GM23248 (cell line): ENCODE measurements around the gene ROS1. TPM values are rescaled to one million over a fixed set of nuclear protein-coding genes. Genes with fewer than 3 reads are reported as not detected.
A peak's percentile ranks its signal among the peaks of the same experiment; 100 is the strongest.

ENCODE experiments used
- DNase-seq: peaks from one replicate; pipeline ENCODE4 v3.0.0-alpha.2; 2015
- H2AFZ ChIP-seq: fragments of 200-600 bp; sonication (generic); 2 replicates; pipeline ENCODE4 v1.6.1; 2016; ENCODE audit warnings: antibody characterized with exemption
- H3F3A ChIP-seq: fragments of 200-600 bp; sonication (generic); 2 replicates; pipeline ENCODE4 v1.6.1; 2016; ENCODE audit warnings: mild to moderate bottlenecking, antibody characterized with exemption, mixed run types; ENCODE audit not compliant: insufficient read depth
- H3K27ac ChIP-seq: fragments of 200-600 bp; sonication (generic); 2 replicates; pipeline ENCODE4 v1.5.1; 2016; ENCODE audit warnings: mild to moderate bottlenecking
- H3K27me3 ChIP-seq: fragments of 200-600 bp; sonication (generic); replicated peaks from 2 replicates; pipeline ENCODE4 v1.6.1; 2016; ENCODE audit warnings: mild to moderate bottlenecking; ENCODE audit not compliant: insufficient read depth
- H3K36me3 ChIP-seq: fragments of 200-600 bp; sonication (generic); 2 replicates; pipeline ENCODE4 v1.6.1; 2016; ENCODE audit warnings: low read depth, mild to moderate bottlenecking
- H3K4me1 ChIP-seq: fragments of 200-600 bp; sonication (generic); 2 replicates; pipeline ENCODE4 v1.6.1; 2016; ENCODE audit warnings: mild to moderate bottlenecking; ENCODE audit not compliant: insufficient read depth
- H3K4me2 ChIP-seq: fragments of 200-600 bp; sonication (generic); one replicate; pipeline ENCODE4 v1.6.1; 2016; ENCODE audit warnings: mild to moderate bottlenecking; ENCODE audit not compliant: unreplicated experiment
- H3K4me3 ChIP-seq: fragments of 200-600 bp; sonication (generic); 2 replicates; pipeline ENCODE4 v1.5.1; 2016; ENCODE audit warnings: mild to moderate bottlenecking
- H3K79me2 ChIP-seq: fragments of 200-600 bp; sonication (generic); 2 replicates; pipeline ENCODE4 v1.6.1; 2016; ENCODE audit warnings: mild to moderate bottlenecking; ENCODE audit not compliant: insufficient read depth
- H3K9ac ChIP-seq: fragments of 200-600 bp; sonication (generic); 2 replicates; pipeline ENCODE4 v1.6.1; 2016; ENCODE audit warnings: mild to moderate bottlenecking
- H3K9me2 ChIP-seq: fragments of 200-600 bp; sonication (generic); 2 replicates; pipeline ENCODE4 v1.6.1; 2016; ENCODE audit warnings: mixed run types, mild to moderate bottlenecking, moderate library complexity; ENCODE audit not compliant: insufficient read depth
- H3K9me3 ChIP-seq: fragments of 200-600 bp; sonication (generic); one replicate; pipeline ENCODE4 v1.6.1; 2017; ENCODE audit warnings: low read depth
- H4K20me1 ChIP-seq: fragments of 200-600 bp; sonication (generic); 2 replicates; pipeline ENCODE4 v1.6.0; 2016; ENCODE audit not compliant: insufficient read depth
- EZH2 ChIP-seq: fragments of 200-600 bp; sonication (generic); IDR thresholded peaks from 2 replicates; pipeline ENCODE4 v1.6.1; 2018; ENCODE audit warnings: antibody characterized with exemption, mild to moderate bottlenecking; ENCODE audit not compliant: insufficient read depth, poor library complexity, severe bottlenecking
- EZH2phosphoT487 ChIP-seq: fragments of 200-600 bp; sonication (generic); IDR thresholded peaks from 2 replicates; pipeline ENCODE4 v1.6.1; 2018; ENCODE audit warnings: antibody characterized with exemption, moderate library complexity, mild to moderate bottlenecking, low read depth; ENCODE audit not compliant: insufficient read depth
- WGBS, 2 experiments: methylation state at CpG; one replicate each; pipeline ENCODE4 v1.1.6; 2015 to 2017; ENCODE audit warnings: low lambda C conversion rate in 2 of 2, low coverage in 1 of 2; ENCODE audit errors: missing lambda C conversion rate in 2 of 2; 5-methylcytosine and 5-hydroxymethylcytosine counted together
- in situ Hi-C: fragments of 300-500 bp; cut with MboI; formaldehyde crosslinking; loops from 2 replicates; pipeline ENCODE4 v1.15.0; 2020
- polyA plus RNA-seq: library from polyadenylated mRNA; unstranded; fragments of >200 nt; fragmentation: Nextera tagmentation; extraction: Ambion mirVana; gene quantifications from 2 replicates; pipeline ENCODE4 v1.2.1, GENCODE V29; 2016
- total RNA-seq: library from RNA; depleted of rRNA; stranded (reverse); fragments of >200 nt; shearing (Covaris generic); gene quantifications from 2 replicates; pipeline ENCODE4 v1.2.3, GENCODE V29; 2014

Gene ROS1
- total and polyA plus RNA-seq, 2 experiments from 2014 or later: 0.20 to 0.43 TPM

DNA sequence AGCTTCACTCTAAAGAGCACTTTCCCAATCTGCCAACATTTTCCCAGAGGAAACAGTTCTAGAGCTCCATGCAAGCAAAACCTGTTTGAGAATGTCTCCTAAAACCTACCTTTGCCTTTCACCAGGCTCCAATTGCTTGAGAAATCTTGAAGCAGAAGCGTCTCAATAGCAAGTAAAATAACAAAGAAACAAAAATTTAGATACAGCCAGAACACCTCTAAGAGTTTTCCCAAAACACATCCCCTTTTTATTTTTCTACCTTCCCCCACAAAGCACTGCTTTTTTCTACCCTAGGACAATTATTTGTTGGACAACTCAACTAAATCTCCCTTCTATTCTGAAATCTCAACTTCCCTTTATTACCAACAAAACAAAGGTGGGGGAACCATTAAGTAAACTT, 156.8 kb downstream of the ROS1 start:
- no peak for DNase-seq
- H4K20me1 ChIP-seq: no peaks in the 10 kb centered on the region
- 73 to 88% methylated on average over 1 of the region's 1 CpG for WGBS, 2 experiments
- in situ Hi-C loops: no loop called here
- H3K9ac ChIP-seq: no peak overlapping the region
- H3K27me3 ChIP-seq: peaks cover 48% of the 10 kb centered on the region
- no peak overlapping the region for H3K4me3 ChIP-seq
- no peak overlapping the region for H3K27ac ChIP-seq
- TF ChIP-seq EZH2: no peak
- no peak for TF ChIP-seq EZH2phosphoT487
- no peaks in the 10 kb centered on the region for H3K4me1 ChIP-seq
- no peaks in the 10 kb centered on the region for H3K9me2 ChIP-seq
- H3K4me2 ChIP-seq: no peak overlapping the region
- H3K9me3 ChIP-seq: no peaks in the 10 kb centered on the region
- no peaks in the 10 kb centered on the region for H3K36me3 ChIP-seq
- no peaks in the 10 kb centered on the region for H3K79me2 ChIP-seq
- no peaks in the 10 kb centered on the region for H3F3A ChIP-seq
- H2AFZ ChIP-seq: no peak overlapping the region

DNA sequence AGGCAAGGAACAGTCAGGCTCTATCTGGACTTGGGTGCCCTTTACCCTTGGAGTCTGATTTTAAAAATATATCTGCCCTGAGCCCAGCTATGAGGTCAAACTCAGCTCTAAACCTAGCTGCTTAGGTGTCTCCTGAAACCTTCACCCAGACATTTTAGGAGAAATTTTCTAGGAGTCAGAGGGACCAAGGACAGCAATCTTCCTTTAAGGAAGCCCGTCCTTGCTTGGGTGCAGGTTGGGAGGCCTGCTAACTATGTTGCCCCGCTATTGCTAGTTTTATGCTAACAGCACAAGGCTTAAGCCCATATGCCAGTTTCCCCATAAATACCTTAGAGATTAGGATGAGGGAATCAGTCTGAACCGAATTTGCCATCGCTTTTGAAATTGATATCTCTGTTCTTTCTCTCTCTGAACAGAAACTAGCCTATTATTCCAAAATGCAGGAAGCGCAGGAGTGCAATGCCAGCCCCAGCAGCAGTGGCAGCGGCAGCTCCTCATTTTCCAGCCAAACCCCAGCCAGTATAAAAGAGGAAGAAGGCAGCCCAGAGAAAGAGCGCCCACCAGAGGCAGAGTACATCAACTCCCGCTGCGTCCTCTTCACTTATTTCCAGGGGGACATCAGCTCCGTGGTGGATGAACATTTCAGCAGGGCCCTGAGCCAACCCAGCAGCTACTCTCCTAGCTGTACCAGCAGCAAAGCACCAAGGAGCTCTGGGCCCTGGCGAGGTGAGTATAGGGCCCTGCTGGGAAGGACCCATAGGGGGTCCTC, 157.8 kb downstream of the ROS1 start:
- Histone ChIP-seq H3K4me1 (no peaks in the 10 kb centered on the region), H3K27me3 (peaks cover 57% of the 10 kb centered on the region), H3K9ac (no peak overlapping the region), H3K4me3 (no peak overlapping the region), H3F3A (no peaks in the 10 kb centered on the region), H4K20me1 (no peaks in the 10 kb centered on the region), H3K9me3 (no peaks in the 10 kb centered on the region), H3K79me2 (no peaks in the 10 kb centered on the region), H3K27ac (no peak overlapping the region), H3K36me3 (no peaks in the 10 kb centered on the region), H2AFZ (no peak overlapping the region), H3K4me2 (no peak overlapping the region), H3K9me2 (no peaks in the 10 kb centered on the region)
- 82 to 83% methylated on average over 11 of the region's 11 CpGs for WGBS, 2 experiments
- in situ Hi-C loops: no loop called here
- TF ChIP-seq EZH2phosphoT487 (no peak), EZH2 (no peak)
- no peak for DNase-seq

DNA sequence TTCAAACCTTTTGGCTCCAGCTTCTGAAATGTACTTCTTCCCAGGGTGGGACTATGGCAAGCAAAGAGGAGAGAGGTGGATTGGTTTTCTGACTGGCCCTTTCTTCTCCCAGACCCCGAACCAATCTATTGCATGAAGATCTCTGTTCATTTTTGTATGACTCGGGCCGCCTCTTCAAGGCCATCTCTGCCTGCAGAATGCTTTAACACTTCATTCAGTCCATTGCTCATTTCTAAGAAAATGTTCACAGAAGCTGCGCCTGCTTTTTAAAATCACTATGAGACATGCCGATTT, 158.7 kb downstream of the ROS1 start:
- no peaks in the 10 kb centered on the region for H3K9me2 ChIP-seq
- peaks cover 67% of the 10 kb centered on the region for H3K27me3 ChIP-seq
- no peak for TF ChIP-seq EZH2
- TF ChIP-seq EZH2phosphoT487: no peak
- WGBS, 2 experiments: 86 to 89% methylated on average over 5 of the region's 5 CpGs
- DNase-seq: no peak
- H3K79me2 ChIP-seq: no peaks in the 10 kb centered on the region
- no peak overlapping the region for H3K27ac ChIP-seq
- H3K9me3 ChIP-seq: no peaks in the 10 kb centered on the region
- H4K20me1 ChIP-seq: no peaks in the 10 kb centered on the region
- no peaks in the 10 kb centered on the region for H3F3A ChIP-seq
- no peak overlapping the region for H3K9ac ChIP-seq
- no peaks in the 10 kb centered on the region for H3K36me3 ChIP-seq
- no peak overlapping the region for H3K4me3 ChIP-seq
- in situ Hi-C loops: no loop called here
- H3K4me2 ChIP-seq: no peak overlapping the region
- no peak overlapping the region for H2AFZ ChIP-seq
- no peaks in the 10 kb centered on the region for H3K4me1 ChIP-seq

DNA sequence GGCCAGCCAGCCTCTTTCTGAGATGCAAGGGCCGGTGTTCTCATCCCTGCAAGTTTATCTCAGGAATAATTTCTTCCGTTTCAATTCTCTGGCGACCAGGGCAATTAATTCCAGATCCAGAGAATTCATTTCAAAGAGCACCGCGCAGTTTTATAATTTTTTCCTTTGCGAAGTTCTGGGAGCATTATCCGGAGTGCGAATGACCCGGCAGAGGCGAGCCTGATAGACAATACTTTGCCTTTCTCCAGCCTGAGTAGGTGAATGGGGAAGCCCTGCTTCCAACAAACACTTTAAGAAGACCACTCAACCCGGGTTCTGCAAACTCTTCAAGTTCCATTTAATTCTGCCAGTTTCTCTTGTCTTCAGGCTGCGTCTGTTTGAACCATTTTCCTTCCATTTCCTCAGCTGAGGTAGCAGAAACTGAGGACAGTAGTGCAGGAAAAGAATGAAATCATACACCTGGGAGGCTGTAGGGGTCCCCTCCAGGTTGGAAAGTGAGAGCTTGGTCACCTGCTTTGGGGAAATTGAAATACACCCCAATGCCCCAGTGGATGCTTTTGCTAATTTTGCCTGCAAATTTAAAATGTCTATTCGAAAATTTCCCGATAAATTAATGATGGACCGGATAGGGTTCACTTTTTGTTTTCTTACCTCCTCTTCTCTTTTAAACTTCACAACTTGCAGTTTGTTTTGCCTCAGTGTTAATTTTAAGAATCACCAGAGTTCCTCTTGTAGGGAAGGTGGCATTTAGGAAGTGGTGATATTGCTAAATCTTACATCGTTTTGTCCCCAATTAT, 159.3 kb downstream of the ROS1 start:
- WGBS, 2 experiments: 21 to 24% methylated on average over 16 of the region's 16 CpGs
- H3K9me2 ChIP-seq: no peaks in the 10 kb centered on the region
- no peaks in the 10 kb centered on the region for H3K36me3 ChIP-seq
- TF ChIP-seq EZH2: no peak
- no peak for TF ChIP-seq EZH2phosphoT487
- no peaks in the 10 kb centered on the region for H3K4me1 ChIP-seq
- peaks cover 72% of the 10 kb centered on the region for H3K27me3 ChIP-seq
- peak overlapping the region; percentile 69 for H3K4me3 ChIP-seq
- H3K9me3 ChIP-seq: no peaks in the 10 kb centered on the region
- H3F3A ChIP-seq: no peaks in the 10 kb centered on the region
- H3K27ac ChIP-seq: no peak overlapping the region
- in situ Hi-C loops: no loop called here
- H3K79me2 ChIP-seq: no peaks in the 10 kb centered on the region
- peak overlapping the region; percentile 72; the same call in 1 of the 2 replicates for H2AFZ ChIP-seq
- no peak overlapping the region for H3K9ac ChIP-seq
- peak overlapping the region; percentile 79 for H3K4me2 ChIP-seq
- H4K20me1 ChIP-seq: no peaks in the 10 kb centered on the region
- DNase-seq: peak; percentile 12
